Fibroblast of skin of scalp (primary cell): ENCODE data around the gene GBP3.
"Not testable (repeated sequence)": the region's sequence is repeated elsewhere in the genome, so short reads cannot be mapped to it uniquely, and the experiment has no call there.

Experiments used
- DNase-seq: peaks from one replicate; pipeline ENCODE4 v3.0.0-alpha.2; 2013

The GBP3 gene

GRCh38 chr1:89041119-89041641, 18.5 kb upstream of the GBP3 start:
- DNase-seq = peak; percentile 77

- DNase-seq = no peak
Measured at GRCh38 chr1:89040315-89040626, 17.6 kb upstream of the GBP3 start.

- DNase-seq = no peak
Measured at GRCh38 chr1:89037186-89037585, 14.5 kb upstream of the GBP3 start.

GRCh38 chr1:89035080-89035479, 12.4 kb upstream of the GBP3 start:
- no peak for DNase-seq

- DNase-seq = not testable (repeated sequence)
Measured at GRCh38 chr1:89034004-89034403, 11.3 kb upstream of the GBP3 start.

GRCh38 chr1:89029051-89029450, 6.4 kb upstream of the GBP3 start:
- DNase-seq = peak; percentile 34

GRCh38 chr1:89025928-89026327, 3.3 kb upstream of the GBP3 start:
- no peak for DNase-seq

- DNase-seq = no peak
Measured at GRCh38 chr1:89023026-89023425, 360 bp upstream of the GBP3 start.

- DNase-seq = not testable (repeated sequence)
Measured at GRCh38 chr1:89018318-89018717, 4.3 kb downstream of the GBP3 start.

- DNase-seq = no peak
Measured at GRCh38 chr1:89008511-89008910, 14.2 kb downstream of the GBP3 start.

GRCh38 chr1:89005286-89006151, 17.1 kb downstream of the GBP3 start:
- no peak for DNase-seq

GRCh38 chr1:89002176-89002575, 20.5 kb downstream of the GBP3 start:
- not testable (repeated sequence) for DNase-seq

- no peak for DNase-seq
Measured at GRCh38 chr1:89001510-89001909, 21.2 kb downstream of the GBP3 start.

GRCh38 chr1:88998716-88999115, 23.9 kb downstream of the GBP3 start:
- peak; percentile 70 for DNase-seq

GRCh38 chr1:88990426-88990825, 32.2 kb downstream of the GBP3 start:
- DNase-seq = no peak

- DNase-seq = no peak
Measured at GRCh38 chr1:88985692-88986091, 37.0 kb downstream of the GBP3 start.

- peak; percentile 85 for DNase-seq
Measured at GRCh38 chr1:88985032-88985431, 37.6 kb downstream of the GBP3 start.

GRCh38 chr1:88984569-88984968, 38.1 kb downstream of the GBP3 start:
- DNase-seq = no peak

GRCh38 chr1:88983791-88984559, 38.7 kb downstream of the GBP3 start:
- DNase-seq = peak; percentile 69

GRCh38 chr1:88982055-88982454, 40.6 kb downstream of the GBP3 start:
- DNase-seq = peak; percentile 29

- DNase-seq = not testable (repeated sequence)
Measured at GRCh38 chr1:88981506-88981905, 41.2 kb downstream of the GBP3 start.

- DNase-seq = no peak
Measured at GRCh38 chr1:88980870-88981269, 41.8 kb downstream of the GBP3 start.

GRCh38 chr1:88979749-88980116, 42.9 kb downstream of the GBP3 start:
- DNase-seq = no peak
